Mesenchymal stem cell (in vitro differentiated cells and primary cell): ENCODE results near the gene FUS.

Experiments
- DNase-seq: peaks from one replicate; pipeline ENCODE4 v3.0.0-alpha.2; 2013
- H2AFZ ChIP-seq: one replicate; pipeline ENCODE4 v1.6.1; 2013; ENCODE audit warnings: low read depth, mild to moderate bottlenecking, control low read depth, inconsistent platforms, low read length, moderate library complexity
- H2AK5ac ChIP-seq: 2 replicates; pipeline ENCODE4 v1.6.1; 2013; ENCODE audit warnings: low read length, moderate library complexity, mild to moderate bottlenecking, inconsistent platforms; ENCODE audit not compliant: severe bottlenecking
- H2BK120ac ChIP-seq: one replicate; pipeline ENCODE4 v1.6.1; 2013; ENCODE audit warnings: low read depth, mild to moderate bottlenecking, inconsistent platforms, low read length, moderate library complexity
- H2BK12ac ChIP-seq, 2 experiments: one replicate each; pipeline ENCODE4 v1.6.1; 2013; ENCODE audit warnings: inconsistent platforms in 2 of 2, low read length in 2 of 2, mild to moderate bottlenecking in 2 of 2, moderate library complexity in 2 of 2, control low read depth in 1 of 2
- H2BK15ac ChIP-seq: one replicate; pipeline ENCODE4 v1.6.1; 2013; ENCODE audit warnings: mild to moderate bottlenecking, low read depth, inconsistent platforms; ENCODE audit not compliant: poor library complexity, severe bottlenecking
- H2BK5ac ChIP-seq: 2 replicates; pipeline ENCODE4 v1.6.1; 2013; ENCODE audit warnings: low read depth, mild to moderate bottlenecking, low read length, control low read depth, inconsistent platforms; ENCODE audit not compliant: poor library complexity, severe bottlenecking
- H3K14ac ChIP-seq, 2 experiments: one replicate each; pipeline ENCODE4 v1.6.1; 2013; ENCODE audit warnings: inconsistent platforms in 2 of 2, low read length in 2 of 2, control low read depth in 1 of 2, mild to moderate bottlenecking in 1 of 2, moderate library complexity in 1 of 2
- H3K18ac ChIP-seq, 2 experiments: one replicate each; pipeline ENCODE4 v1.6.1; 2013; ENCODE audit warnings: inconsistent platforms in 2 of 2, low read length in 2 of 2, control low read depth in 1 of 2, low read depth in 1 of 2, mild to moderate bottlenecking in 1 of 2
- H3K23ac ChIP-seq, 2 experiments: one replicate each; pipeline ENCODE4 v1.6.1; 2013; ENCODE audit warnings: inconsistent platforms in 2 of 2, low read length in 2 of 2, mild to moderate bottlenecking in 2 of 2, moderate library complexity in 2 of 2, control low read depth in 1 of 2
- H3K27ac ChIP-seq: 2 replicates; pipeline ENCODE4 v1.5.1; 2013; ENCODE audit warnings: mild to moderate bottlenecking, moderate library complexity, low read length, control low read depth, inconsistent platforms; ENCODE audit not compliant: poor library complexity, severe bottlenecking
- H3K27me3 ChIP-seq, 2 experiments: 2 replicates each; pipeline versions ENCODE4 v1.6.1 to v1.7.0; 2013; ENCODE audit warnings: low read length in 2 of 2, mild to moderate bottlenecking in 2 of 2, moderate library complexity in 2 of 2, control low read depth in 1 of 2, inconsistent platforms in 1 of 2; ENCODE audit not compliant: control insufficient read depth in 1 of 2, insufficient read depth in 1 of 2
- H3K36me3 ChIP-seq, 2 experiments: 2 replicates each; pipeline versions ENCODE4 v1.6.1 to v1.7.0; 2013; ENCODE audit warnings: low read length in 2 of 2, control low read depth in 1 of 2, inconsistent platforms in 1 of 2, low read depth in 1 of 2, mild to moderate bottlenecking in 1 of 2; ENCODE audit not compliant: insufficient read depth in 2 of 2, control insufficient read depth in 1 of 2
- H3K4ac ChIP-seq, 2 experiments: one replicate each; pipeline ENCODE4 v1.6.1; 2013; ENCODE audit warnings: inconsistent platforms in 2 of 2, low read length in 2 of 2, mild to moderate bottlenecking in 2 of 2, moderate library complexity in 2 of 2, control low read depth in 1 of 2, low read depth in 1 of 2
- H3K4me1 ChIP-seq: 2 replicates; pipeline ENCODE4 v1.6.1; 2013; ENCODE audit warnings: low read depth, low read length, control low read depth; ENCODE audit not compliant: control insufficient read depth, insufficient read depth
- H3K4me2 ChIP-seq: 2 replicates; pipeline ENCODE4 v1.6.1; 2013; ENCODE audit warnings: low read length, mild to moderate bottlenecking, inconsistent platforms; ENCODE audit not compliant: poor library complexity, severe bottlenecking
- H3K4me3 ChIP-seq, 2 experiments: 2 replicates each; pipeline versions ENCODE4 v1.5.1 to v1.7.0; 2013; ENCODE audit warnings: low read length in 2 of 2, mild to moderate bottlenecking in 2 of 2, control low read depth in 1 of 2, low read depth in 1 of 2; ENCODE audit not compliant: insufficient read depth in 1 of 2
- H3K79me1 ChIP-seq: replicated peaks from 2 replicates; pipeline ENCODE4 v1.6.1; 2013; ENCODE audit warnings: mild to moderate bottlenecking, control low read depth, low read length, inconsistent platforms; ENCODE audit not compliant: poor library complexity, severe bottlenecking
- H3K9ac ChIP-seq: 2 replicates; pipeline ENCODE4 v1.7.0; 2013; ENCODE audit warnings: mild to moderate bottlenecking, low read length, moderate library complexity
- H3K9me3 ChIP-seq: 2 replicates; pipeline ENCODE4 v1.7.0; 2013; ENCODE audit warnings: mild to moderate bottlenecking, low read length; ENCODE audit not compliant: control insufficient read depth
- H4K8ac ChIP-seq: one replicate; pipeline ENCODE4 v1.6.1; 2013; ENCODE audit warnings: inconsistent platforms, mild to moderate bottlenecking, low read length, moderate library complexity
- H4K91ac ChIP-seq: one replicate; pipeline ENCODE4 v1.6.1; 2013; ENCODE audit warnings: mild to moderate bottlenecking, low read length, inconsistent platforms
- WGBS: methylation state at CpG from one replicate; pipeline ENCODE4 v1.1.7; 2013; ENCODE audit warnings: mixed read lengths; 5-methylcytosine and 5-hydroxymethylcytosine counted together

FUS gene

DNA sequence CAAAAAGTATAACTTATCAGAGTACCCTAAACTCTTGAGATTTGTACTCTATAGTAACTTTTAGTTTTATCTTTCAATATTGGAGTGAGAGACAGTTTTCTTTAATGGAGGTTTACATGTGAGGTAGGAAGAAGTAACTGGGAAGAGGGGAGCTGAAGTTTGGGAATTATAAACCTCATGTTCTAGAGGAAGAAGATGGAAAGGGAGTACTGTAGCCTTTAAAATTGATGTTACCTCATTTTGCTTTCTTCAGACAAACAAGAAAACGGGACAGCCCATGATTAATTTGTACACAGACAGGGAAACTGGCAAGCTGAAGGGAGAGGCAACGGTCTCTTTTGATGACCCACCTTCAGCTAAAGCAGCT lies 9.5 kb downstream of the FUS start:
- Histone ChIP-seq H3K9me3 (no peaks in the 10 kb centered on the region), H3K4me1 (peaks cover 2% of the 10 kb centered on the region), H3K14ac (no peak overlapping the region), H3K4me2 (no peak overlapping the region), H2BK5ac (no peak overlapping the region), H3K23ac (no peak overlapping the region), H3K79me1 (peaks cover 13% of the 10 kb centered on the region), H2AK5ac (no peak overlapping the region), H3K27me3 (no peaks in the 10 kb centered on the region), H4K8ac (no peak overlapping the region), H3K4ac (no peak overlapping the region), H3K18ac (no peak overlapping the region), H3K4me3 (no peak overlapping the region), H3K9ac (peak overlapping the region; percentile 50), H2BK120ac (no peak overlapping the region), H3K27ac (no peak overlapping the region), H2BK12ac (no peak overlapping the region), H3K36me3 (peaks cover 69 to 100% of the 10 kb centered on the region in 2 experiments), H2BK15ac (no peak overlapping the region), H4K91ac (no peak overlapping the region), H2AFZ (no peak overlapping the region)
- WGBS, result 91% methylated on average over 2 of the region's 2 CpGs
- DNase-seq, result no peak

DNA sequence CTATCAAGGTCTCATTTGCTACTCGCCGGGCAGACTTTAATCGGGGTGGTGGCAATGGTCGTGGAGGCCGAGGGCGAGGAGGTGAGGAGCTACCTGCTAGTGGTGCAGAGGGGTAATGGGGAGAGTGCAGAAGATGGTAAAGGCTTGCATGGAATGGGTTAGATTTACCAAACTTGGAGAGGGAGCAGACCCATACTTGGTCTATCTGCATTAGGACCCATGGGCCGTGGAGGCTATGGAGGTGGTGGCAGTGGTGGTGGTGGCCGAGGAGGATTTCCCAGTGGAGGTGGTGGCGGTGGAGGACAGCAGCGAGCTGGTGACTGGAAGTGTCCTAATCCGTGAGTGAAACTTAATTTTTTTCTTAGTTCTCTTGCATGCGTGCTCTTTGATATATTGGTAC lies 10.1 kb downstream of the FUS start:
- Histone ChIP-seq H3K27me3 (no peaks in the 10 kb centered on the region), H2BK120ac (no peak overlapping the region), H3K4me1 (no peaks in the 10 kb centered on the region), H4K8ac (no peak overlapping the region), H3K14ac (no peak overlapping the region), H2AFZ (no peak overlapping the region), H3K4me3 (no peak overlapping the region), H2AK5ac (no peak overlapping the region), H3K27ac (no peak overlapping the region), H2BK15ac (no peak overlapping the region), H3K79me1 (peaks cover 13% of the 10 kb centered on the region), H3K9me3 (no peaks in the 10 kb centered on the region), H2BK12ac (no peak overlapping the region), H3K36me3 (peaks cover 67 to 100% of the 10 kb centered on the region in 2 experiments), H3K18ac (no peak overlapping the region), H3K4ac (no peak overlapping the region), H3K23ac (no peak overlapping the region), H3K4me2 (no peak overlapping the region), H3K9ac (no peak overlapping the region), H2BK5ac (no peak overlapping the region), H4K91ac (no peak overlapping the region)
- 98% methylated on average over 12 of the region's 12 CpGs for WGBS
- DNase-seq, result no peak

DNA sequence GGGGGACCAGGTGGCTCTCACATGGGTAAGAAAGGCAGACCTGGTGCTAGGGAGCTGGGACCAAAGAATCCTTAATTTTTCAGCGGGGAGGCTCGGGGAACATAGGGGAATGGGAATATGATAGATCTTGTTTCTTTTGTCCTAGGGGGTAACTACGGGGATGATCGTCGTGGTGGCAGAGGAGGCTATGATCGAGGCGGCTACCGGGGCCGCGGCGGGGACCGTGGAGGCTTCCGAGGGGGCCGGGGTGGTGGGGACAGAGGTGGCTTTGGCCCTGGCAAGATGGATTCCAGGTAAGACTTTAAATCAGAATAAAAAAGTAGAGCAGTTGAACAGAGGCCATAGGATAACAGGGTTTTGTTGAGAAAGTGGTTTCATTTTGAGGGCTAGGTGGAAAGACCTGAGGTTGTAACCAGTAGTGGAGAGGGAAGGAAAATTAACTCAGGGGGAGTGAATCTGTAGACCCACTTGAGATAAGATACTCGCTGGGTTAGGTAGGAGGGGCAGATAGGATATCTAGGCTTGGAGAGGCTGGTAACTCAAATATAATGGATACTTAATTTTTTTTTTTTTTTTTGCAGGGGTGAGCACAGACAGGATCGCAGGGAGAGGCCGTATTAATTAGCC lies 11.0 kb downstream of the FUS start:
- no peak overlapping the region for H2BK15ac ChIP-seq
- no peak overlapping the region for H3K4me3 ChIP-seq
- no peaks in the 10 kb centered on the region for H3K27me3 ChIP-seq
- H3K23ac ChIP-seq, result no peak overlapping the region
- no peak overlapping the region for H2BK12ac ChIP-seq
- H2BK120ac ChIP-seq, result no peak overlapping the region
- H4K8ac ChIP-seq, result no peak overlapping the region
- no peak overlapping the region for H3K18ac ChIP-seq
- 98% methylated on average over 17 of the region's 17 CpGs for WGBS
- no peak overlapping the region for H3K27ac ChIP-seq
- H3K4me1 ChIP-seq, result no peaks in the 10 kb centered on the region
- peaks cover 13% of the 10 kb centered on the region for H3K79me1 ChIP-seq
- no peak overlapping the region for H2AFZ ChIP-seq
- no peak overlapping the region for H3K14ac ChIP-seq
- no peak overlapping the region for H3K9ac ChIP-seq
- no peak overlapping the region for H3K4ac ChIP-seq
- peaks cover 75 to 100% of the 10 kb centered on the region in 2 experiments for H3K36me3 ChIP-seq
- H3K4me2 ChIP-seq, result no peak overlapping the region
- H3K9me3 ChIP-seq, result no peaks in the 10 kb centered on the region
- no peak overlapping the region for H2BK5ac ChIP-seq
- no peak for DNase-seq
- no peak overlapping the region for H2AK5ac ChIP-seq
- no peak overlapping the region for H4K91ac ChIP-seq

DNA sequence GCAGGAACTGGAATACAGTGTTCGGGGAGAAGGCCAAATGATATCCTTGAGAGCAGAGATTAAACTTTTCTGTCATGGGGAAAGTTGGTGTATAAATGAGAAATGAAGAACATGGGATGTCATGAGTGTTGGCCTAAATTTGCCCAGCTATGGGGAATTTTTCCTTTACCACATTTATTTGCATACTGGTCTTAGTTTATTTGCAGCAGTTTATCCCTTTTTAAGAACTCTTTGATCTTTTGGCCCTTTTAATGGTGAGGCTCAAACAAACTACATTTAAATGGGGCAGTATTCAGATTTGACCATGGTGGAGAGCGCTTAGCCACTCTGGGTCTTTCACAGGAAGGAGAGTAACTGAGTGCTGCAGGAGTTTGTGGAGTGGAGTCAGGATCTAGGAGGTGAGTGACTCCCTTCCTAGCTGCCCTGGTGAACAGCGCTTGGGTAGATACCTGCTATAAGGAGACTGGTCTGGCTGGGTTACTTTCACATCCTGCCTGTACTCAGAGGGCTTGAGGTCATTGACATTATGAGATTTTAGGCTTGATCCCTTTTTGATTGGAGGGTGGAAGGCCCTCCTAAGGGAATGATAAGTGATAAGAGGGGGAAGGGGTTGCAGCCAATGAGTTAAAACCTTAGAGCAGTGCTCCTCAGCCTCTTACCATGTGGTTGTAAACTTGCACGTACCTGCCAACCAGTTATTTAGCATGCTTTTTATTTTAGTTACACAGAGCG lies 11.9 kb downstream of the FUS start:
- no peak overlapping the region for H2BK12ac ChIP-seq
- peaks cover 78 to 100% of the 10 kb centered on the region in 2 experiments for H3K36me3 ChIP-seq
- DNase-seq, result no peak
- H2BK5ac ChIP-seq, result no peak overlapping the region
- no peak overlapping the region for H3K4me2 ChIP-seq
- no peak overlapping the region for H4K8ac ChIP-seq
- H3K27me3 ChIP-seq, result no peaks in the 10 kb centered on the region
- no peak overlapping the region for H3K27ac ChIP-seq
- H2AK5ac ChIP-seq, result no peak overlapping the region
- H3K14ac ChIP-seq, result no peak overlapping the region
- no peak overlapping the region for H2BK15ac ChIP-seq
- no peak overlapping the region for H3K4me3 ChIP-seq
- no peak overlapping the region for H2BK120ac ChIP-seq
- WGBS, result 100% methylated on average over 5 of the region's 5 CpGs
- no peak overlapping the region for H3K18ac ChIP-seq
- H3K9me3 ChIP-seq, result no peaks in the 10 kb centered on the region
- H3K23ac ChIP-seq, result no peak overlapping the region
- H3K4me1 ChIP-seq, result no peaks in the 10 kb centered on the region
- H4K91ac ChIP-seq, result no peak overlapping the region
- H2AFZ ChIP-seq, result no peak overlapping the region
- peaks cover 16% of the 10 kb centered on the region for H3K79me1 ChIP-seq
- no peak overlapping the region for H3K9ac ChIP-seq
- H3K4ac ChIP-seq, result no peak overlapping the region
